Choroid plexus epithelial cell (primary cell): Measurements from ENCODE around the gene TMCC2.

Experiments
- DNase-seq: peaks from one replicate; pipeline ENCODE4 v3.0.0-alpha.2; 2010; ENCODE audit warnings: low read depth
- H3K4me3 ChIP-seq: 2 replicates; pipeline ENCODE4 v1.5.1; 2011; ENCODE audit warnings: low read depth, mild to moderate bottlenecking, control low read depth, low read length, moderate library complexity
- TF ChIP-seq, protein P1 (sequence below): conservative IDR thresholded peaks from 2 replicates; pipeline ENCODE4 v1.5.1; 2011; ENCODE audit warnings: low read depth, mild to moderate bottlenecking, control low read depth, inconsistent platforms, low read length, moderate library complexity

The TMCC2 gene

DNA sequence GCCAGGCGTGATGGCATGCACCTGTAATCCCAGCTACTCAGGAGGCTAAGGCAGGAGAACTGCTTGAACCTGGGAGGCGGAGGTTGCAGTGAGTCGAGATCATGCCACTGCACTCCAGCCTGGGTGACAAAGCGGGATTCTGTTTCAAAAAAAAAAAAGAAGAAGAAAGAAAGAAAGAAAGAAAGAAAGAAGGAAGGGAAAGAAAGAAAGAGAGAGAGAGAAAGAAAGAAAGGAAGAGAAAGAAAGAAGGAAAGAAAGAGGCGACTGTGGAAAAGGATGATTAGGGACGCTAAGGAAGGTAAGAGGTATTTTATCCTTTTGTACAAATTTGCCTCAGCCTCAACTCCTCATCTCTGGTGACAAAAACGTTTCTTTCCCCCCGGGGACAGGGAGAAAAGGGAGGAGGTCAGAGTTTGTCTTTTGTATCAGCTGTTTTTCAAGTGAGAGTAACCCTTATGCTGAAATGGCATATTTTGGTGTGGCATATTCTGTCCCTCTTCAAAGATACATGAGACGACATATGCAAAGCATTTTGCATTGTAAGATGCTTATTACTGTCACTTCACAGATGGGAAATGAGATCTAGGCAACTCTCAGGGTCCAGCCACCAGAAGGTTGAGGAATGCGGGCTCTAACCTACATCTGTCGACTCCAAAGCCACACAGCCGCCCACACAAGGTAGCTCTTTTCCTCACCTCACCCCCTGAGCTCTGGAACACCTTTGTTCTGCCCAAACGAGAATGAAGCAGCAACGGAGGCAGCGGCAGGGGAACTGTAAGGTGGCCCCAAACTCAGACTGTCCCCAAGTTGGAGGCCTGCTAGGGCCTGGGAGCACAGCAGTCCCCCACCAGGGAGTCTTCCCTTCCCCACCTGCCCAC is 55.8 kb downstream of the TMCC2 start:
- DNase-seq: no peak
- H3K4me3 ChIP-seq: no peak overlapping the region
- TF ChIP-seq, protein P1, sequence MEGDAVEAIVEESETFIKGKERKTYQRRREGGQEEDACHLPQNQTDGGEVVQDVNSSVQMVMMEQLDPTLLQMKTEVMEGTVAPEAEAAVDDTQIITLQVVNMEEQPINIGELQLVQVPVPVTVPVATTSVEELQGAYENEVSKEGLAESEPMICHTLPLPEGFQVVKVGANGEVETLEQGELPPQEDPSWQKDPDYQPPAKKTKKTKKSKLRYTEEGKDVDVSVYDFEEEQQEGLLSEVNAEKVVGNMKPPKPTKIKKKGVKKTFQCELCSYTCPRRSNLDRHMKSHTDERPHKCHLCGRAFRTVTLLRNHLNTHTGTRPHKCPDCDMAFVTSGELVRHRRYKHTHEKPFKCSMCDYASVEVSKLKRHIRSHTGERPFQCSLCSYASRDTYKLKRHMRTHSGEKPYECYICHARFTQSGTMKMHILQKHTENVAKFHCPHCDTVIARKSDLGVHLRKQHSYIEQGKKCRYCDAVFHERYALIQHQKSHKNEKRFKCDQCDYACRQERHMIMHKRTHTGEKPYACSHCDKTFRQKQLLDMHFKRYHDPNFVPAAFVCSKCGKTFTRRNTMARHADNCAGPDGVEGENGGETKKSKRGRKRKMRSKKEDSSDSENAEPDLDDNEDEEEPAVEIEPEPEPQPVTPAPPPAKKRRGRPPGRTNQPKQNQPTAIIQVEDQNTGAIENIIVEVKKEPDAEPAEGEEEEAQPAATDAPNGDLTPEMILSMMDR: no peak

- TF ChIP-seq, protein P1: no peak
- DNase-seq: peak; percentile 97
- no peak overlapping the region for H3K4me3 ChIP-seq
Observed at GRCh38 chr1:205284420-205285144, 56.8 kb downstream of the TMCC2 start.

- TF ChIP-seq, protein P1: no peak
- H3K4me3 ChIP-seq: no peak overlapping the region
- peak; percentile 77 for DNase-seq
Observed at GRCh38 chr1:205285381-205286101, 57.8 kb downstream of the TMCC2 start.

DNA sequence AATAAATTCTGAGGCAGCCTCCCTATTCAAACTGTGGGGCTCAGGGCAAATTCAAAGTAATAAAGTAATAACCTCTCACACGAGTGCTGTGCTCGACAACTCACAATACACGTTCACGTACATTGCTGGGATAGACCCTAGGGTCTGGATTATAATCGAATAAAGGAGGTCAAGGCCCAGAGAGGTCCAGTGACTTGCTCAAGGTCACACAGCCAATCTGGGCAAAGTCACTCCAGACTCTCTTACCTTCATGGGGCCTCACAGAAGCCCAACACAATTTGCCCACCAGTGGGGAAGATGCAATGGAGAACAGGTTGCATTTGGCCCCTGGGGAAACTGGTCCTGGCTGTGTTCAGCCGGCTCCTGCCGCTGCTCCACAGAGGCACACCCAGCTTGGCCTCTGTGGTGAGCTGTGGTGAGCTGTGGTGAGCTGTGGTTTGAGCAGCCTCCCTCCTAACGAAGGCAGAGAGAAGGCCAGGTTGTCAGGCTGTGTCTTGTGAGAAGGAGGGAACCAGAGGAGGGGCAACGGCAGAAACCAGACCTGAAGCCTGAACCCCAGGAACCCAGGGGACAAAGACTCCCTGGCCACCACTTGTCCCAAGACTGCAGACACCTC is 58.7 kb downstream of the TMCC2 start:
- no peak overlapping the region for H3K4me3 ChIP-seq
- TF ChIP-seq, protein P1: no peak
- peak; percentile 84 for DNase-seq

DNA sequence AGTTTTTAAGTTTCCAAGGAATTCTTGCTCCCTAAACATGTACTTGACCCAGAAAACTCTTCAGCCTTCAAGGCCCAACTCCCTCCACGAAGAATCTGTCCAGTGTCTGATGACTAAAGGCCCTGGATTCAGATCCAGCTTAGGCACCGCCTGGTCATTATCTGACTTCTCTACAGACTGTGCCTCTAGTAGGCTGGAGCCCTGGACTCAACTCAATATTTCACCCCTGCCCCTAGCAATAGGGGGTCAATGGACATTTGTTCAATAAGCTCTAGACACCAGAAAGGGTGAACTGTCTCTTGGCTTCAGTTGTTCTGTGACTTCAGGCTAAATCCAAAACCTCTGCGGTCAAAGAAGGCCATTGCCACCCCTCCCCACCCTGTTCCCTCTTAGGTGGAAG is 59.3 kb downstream of the TMCC2 start:
- no peak overlapping the region for H3K4me3 ChIP-seq
- DNase-seq: no peak
- TF ChIP-seq, protein P1: no peak

DNA sequence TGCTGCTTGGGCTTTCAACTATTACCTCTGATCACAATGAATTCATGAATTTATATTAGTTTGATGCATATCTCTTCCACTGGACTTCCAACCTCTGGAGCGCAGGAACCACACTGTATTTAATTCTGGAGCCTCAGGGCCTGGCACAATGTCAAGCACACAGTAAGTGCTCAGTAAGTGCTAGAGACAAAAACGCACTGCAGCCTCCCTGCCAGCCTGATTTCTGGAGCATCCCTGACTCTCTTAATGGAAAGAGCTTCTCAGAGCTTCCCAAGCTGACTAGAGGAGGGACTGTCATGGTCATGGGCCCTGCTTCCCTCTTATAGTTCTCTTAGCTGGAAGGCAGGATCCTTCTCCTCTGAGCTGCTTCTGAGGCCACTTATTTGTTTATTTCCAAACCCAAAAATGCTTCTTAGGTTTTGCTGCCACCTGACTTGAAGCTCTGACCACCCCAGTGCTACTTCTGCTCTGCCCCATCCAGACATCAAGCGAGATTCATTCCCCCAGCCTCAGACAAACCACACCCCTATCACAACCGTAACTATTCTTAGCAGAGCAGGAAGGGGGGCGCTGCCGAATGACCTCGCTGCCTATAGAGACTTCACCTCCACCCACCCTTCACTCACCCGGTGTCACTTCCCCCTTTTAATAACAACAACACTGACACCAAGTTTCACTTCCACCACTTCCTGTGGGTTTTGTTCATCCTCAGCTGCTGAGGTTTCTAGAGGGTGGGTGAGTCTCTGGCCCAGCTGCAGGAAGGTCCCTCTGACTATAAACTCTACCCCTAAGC is 60.2 kb downstream of the TMCC2 start:
- H3K4me3 ChIP-seq: no peak overlapping the region
- TF ChIP-seq, protein P1: no peak
- DNase-seq: no peak
